SK-N-SH treated with all-trans-retinoic acid at 6 μM for 48 hours (cell line): ENCODE measurements around the gene TGFA.

ENCODE experiments used
- ATAC-seq: fragments of 200-7000 bp; cut with Tn5 transposase; 3 replicates; pipeline ENCODE4 v1.9.1; 2020; ENCODE audit warnings: mild to moderate bottlenecking, moderate library complexity
- BACH2 ChIP-seq: fragments of 250-450 bp; sonication (Bioruptor Pico); IDR thresholded peaks from 2 replicates; pipeline ENCODE4 v1.9.0; 2021; ENCODE audit warnings: mild to moderate bottlenecking, borderline replicate concordance
- CREB5 ChIP-seq: fragments of 250-450 bp; sonication (Bioruptor Pico); IDR thresholded peaks from 2 replicates; pipeline ENCODE4 v1.5.1; 2020; ENCODE audit warnings: low read depth, mild to moderate bottlenecking, moderate library complexity
- CSDC2 ChIP-seq: fragments of 250-450 bp; sonication (Bioruptor Pico); IDR thresholded peaks from 2 replicates; pipeline ENCODE4 v1.5.0; 2020; ENCODE audit warnings: mild to moderate bottlenecking, moderate library complexity
- CSRNP3 ChIP-seq: fragments of 250-450 bp; sonication (Bioruptor Pico); IDR thresholded peaks from 2 replicates; pipeline ENCODE4 v1.5.1; 2021; ENCODE audit warnings: mild to moderate bottlenecking, moderate library complexity
- ESRRG ChIP-seq: fragments of 250-450 bp; sonication (Bioruptor Pico); IDR thresholded peaks from 2 replicates; pipeline ENCODE4 v1.6.1; 2021; ENCODE audit warnings: mild to moderate bottlenecking
- GLIS3 ChIP-seq: fragments of 250-450 bp; sonication (Bioruptor Pico); IDR thresholded peaks from 2 replicates; pipeline ENCODE4 v1.5.0; 2020; ENCODE audit warnings: mild to moderate bottlenecking, moderate library complexity
- ISL1 ChIP-seq: fragments of 250-450 bp; sonication (Bioruptor Pico); IDR thresholded peaks from 2 replicates; pipeline ENCODE4 v2.1.2; 2022; ENCODE audit warnings: mild to moderate bottlenecking, moderate library complexity
- OSR1 ChIP-seq: fragments of 250-450 bp; sonication (Bioruptor Pico); IDR thresholded peaks from 2 replicates; pipeline ENCODE4 v1.8.0; 2022; ENCODE audit warnings: moderate library complexity, mild to moderate bottlenecking, inconsistent platforms
- PPARA ChIP-seq: fragments of 250-450 bp; sonication (Bioruptor Pico); IDR thresholded peaks from 2 replicates; pipeline ENCODE4 v1.5.0; 2020; ENCODE audit warnings: mild to moderate bottlenecking, borderline replicate concordance
- SNAI2 ChIP-seq: fragments of 250-450 bp; sonication (Bioruptor Pico); IDR thresholded peaks from 2 replicates; pipeline ENCODE4 v1.5.0; 2020; ENCODE audit warnings: mild to moderate bottlenecking, moderate library complexity
- TCF4 ChIP-seq: fragments of 250-450 bp; sonication (Bioruptor Pico); IDR thresholded peaks from 2 replicates; pipeline ENCODE4 v1.8.0; 2021; ENCODE audit warnings: mild to moderate bottlenecking, moderate library complexity, borderline replicate concordance
- ZFP3 ChIP-seq: fragments of 250-450 bp; sonication (Bioruptor Pico); IDR thresholded peaks from 2 replicates; pipeline ENCODE4 v1.5.0; 2020; ENCODE audit warnings: mild to moderate bottlenecking, moderate library complexity
- ZNF565 ChIP-seq: fragments of 450-650 bp; formaldehyde crosslinking; conservative IDR thresholded peaks from 2 replicates; pipeline ENCODE4 v1.5.0; 2020; ENCODE audit warnings: low read depth, mild to moderate bottlenecking, moderate library complexity
- ZNF70 ChIP-seq: fragments of 450-650 bp; formaldehyde crosslinking; IDR thresholded peaks from 2 replicates; pipeline ENCODE4 v1.5.0; 2020; ENCODE audit warnings: mild to moderate bottlenecking, moderate library complexity
- ZNF8 ChIP-seq: fragments of 450-650 bp; formaldehyde crosslinking; IDR thresholded peaks from 2 replicates; pipeline ENCODE4 v1.5.0; 2020; ENCODE audit warnings: mild to moderate bottlenecking, moderate library complexity
- TF ChIP-seq, protein P1 (sequence below): fragments of 250-450 bp; sonication (Bioruptor Pico); IDR thresholded peaks from 2 replicates; pipeline ENCODE4 v1.5.0; 2020; ENCODE audit warnings: mild to moderate bottlenecking, moderate library complexity
- TF ChIP-seq, protein P2 (sequence below): fragments of 250-450 bp; sonication (Bioruptor Pico); IDR thresholded peaks from 2 replicates; pipeline ENCODE4 v1.8.0; 2020; ENCODE audit warnings: mild to moderate bottlenecking, moderate library complexity, borderline replicate concordance

Gene TGFA

GRCh38 chr2:70523996-70524965 is 29.3 kb downstream of the TGFA start:
- no peak; the same call in 1 of the 3 replicates for ATAC-seq
- TF ChIP-seq BACH2 (CRISPR knock-in tag) = no peak
- no peak for TF ChIP-seq CSDC2
- no peak for TF ChIP-seq GLIS3 (CRISPR knock-in tag)
- TF ChIP-seq, protein P1, sequence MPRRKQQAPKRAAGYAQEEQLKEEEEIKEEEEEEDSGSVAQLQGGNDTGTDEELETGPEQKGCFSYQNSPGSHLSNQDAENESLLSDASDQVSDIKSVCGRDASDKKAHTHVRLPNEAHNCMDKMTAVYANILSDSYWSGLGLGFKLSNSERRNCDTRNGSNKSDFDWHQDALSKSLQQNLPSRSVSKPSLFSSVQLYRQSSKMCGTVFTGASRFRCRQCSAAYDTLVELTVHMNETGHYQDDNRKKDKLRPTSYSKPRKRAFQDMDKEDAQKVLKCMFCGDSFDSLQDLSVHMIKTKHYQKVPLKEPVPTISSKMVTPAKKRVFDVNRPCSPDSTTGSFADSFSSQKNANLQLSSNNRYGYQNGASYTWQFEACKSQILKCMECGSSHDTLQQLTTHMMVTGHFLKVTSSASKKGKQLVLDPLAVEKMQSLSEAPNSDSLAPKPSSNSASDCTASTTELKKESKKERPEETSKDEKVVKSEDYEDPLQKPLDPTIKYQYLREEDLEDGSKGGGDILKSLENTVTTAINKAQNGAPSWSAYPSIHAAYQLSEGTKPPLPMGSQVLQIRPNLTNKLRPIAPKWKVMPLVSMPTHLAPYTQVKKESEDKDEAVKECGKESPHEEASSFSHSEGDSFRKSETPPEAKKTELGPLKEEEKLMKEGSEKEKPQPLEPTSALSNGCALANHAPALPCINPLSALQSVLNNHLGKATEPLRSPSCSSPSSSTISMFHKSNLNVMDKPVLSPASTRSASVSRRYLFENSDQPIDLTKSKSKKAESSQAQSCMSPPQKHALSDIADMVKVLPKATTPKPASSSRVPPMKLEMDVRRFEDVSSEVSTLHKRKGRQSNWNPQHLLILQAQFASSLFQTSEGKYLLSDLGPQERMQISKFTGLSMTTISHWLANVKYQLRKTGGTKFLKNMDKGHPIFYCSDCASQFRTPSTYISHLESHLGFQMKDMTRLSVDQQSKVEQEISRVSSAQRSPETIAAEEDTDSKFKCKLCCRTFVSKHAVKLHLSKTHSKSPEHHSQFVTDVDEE = no peak
- no peak for TF ChIP-seq SNAI2 (CRISPR knock-in tag)
- no peak for TF ChIP-seq ZNF565 (CRISPR knock-in tag)
- TF ChIP-seq ZNF8 (CRISPR knock-in tag) = no peak

GRCh38 chr2:70523672-70523995 is 30.0 kb downstream of the TGFA start:
- TF ChIP-seq, protein P2, sequence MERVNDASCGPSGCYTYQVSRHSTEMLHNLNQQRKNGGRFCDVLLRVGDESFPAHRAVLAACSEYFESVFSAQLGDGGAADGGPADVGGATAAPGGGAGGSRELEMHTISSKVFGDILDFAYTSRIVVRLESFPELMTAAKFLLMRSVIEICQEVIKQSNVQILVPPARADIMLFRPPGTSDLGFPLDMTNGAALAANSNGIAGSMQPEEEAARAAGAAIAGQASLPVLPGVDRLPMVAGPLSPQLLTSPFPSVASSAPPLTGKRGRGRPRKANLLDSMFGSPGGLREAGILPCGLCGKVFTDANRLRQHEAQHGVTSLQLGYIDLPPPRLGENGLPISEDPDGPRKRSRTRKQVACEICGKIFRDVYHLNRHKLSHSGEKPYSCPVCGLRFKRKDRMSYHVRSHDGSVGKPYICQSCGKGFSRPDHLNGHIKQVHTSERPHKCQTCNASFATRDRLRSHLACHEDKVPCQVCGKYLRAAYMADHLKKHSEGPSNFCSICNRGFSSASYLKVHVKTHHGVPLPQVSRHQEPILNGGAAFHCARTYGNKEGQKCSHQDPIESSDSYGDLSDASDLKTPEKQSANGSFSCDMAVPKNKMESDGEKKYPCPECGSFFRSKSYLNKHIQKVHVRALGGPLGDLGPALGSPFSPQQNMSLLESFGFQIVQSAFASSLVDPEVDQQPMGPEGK (CRISPR knock-in tag) = no peak
- TF ChIP-seq ZFP3 (CRISPR knock-in tag) (no peak), ESRRG (no peak), OSR1 (CRISPR knock-in tag) (no peak), GLIS3 (CRISPR knock-in tag) (no peak), ZNF70 (CRISPR knock-in tag) (no peak), TCF4 (CRISPR knock-in tag) (no peak), CREB5 (CRISPR knock-in tag) (no peak), ZNF8 (CRISPR knock-in tag) (no peak), ISL1 (CRISPR knock-in tag) (no peak), PPARA (CRISPR knock-in tag) (no peak)
- ATAC-seq = no peak

DNA sequence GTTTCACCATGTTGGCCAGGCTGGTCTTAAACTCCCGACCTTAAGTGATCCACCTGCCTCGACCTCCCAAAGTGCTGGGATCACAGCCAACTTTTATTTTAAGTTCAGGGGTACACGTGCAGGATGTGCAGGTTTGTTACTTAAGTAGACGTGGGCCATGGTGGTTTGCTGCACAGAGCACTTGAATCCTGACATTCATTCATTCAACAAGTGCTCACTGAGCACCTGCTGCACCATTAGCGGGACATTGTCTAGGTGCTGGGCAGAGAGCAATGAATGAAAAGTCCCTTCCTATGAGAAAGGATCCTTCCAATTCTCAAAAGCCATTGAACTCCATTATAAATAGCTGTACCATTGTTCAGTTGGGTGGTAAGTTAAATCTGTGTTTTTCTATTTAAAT is 31.0 kb downstream of the TGFA start:
- no peak for ATAC-seq
- TF ChIP-seq ISL1 (CRISPR knock-in tag) (no peak), TCF4 (CRISPR knock-in tag) (no peak), CSRNP3 (CRISPR knock-in tag) (no peak), SNAI2 (CRISPR knock-in tag) (no peak), ZNF8 (CRISPR knock-in tag) (no peak), ESRRG (no peak)
- TF ChIP-seq, protein P2 (CRISPR knock-in tag) = no peak
- TF ChIP-seq, protein P1 = no peak
